ENCODE data around the gene PAIP2B.

Gene PAIP2B

GRCh38 chr2:71150082-71150816 lies 76.7 kb downstream of the PAIP2B start:
- DNase-seq: no peak

GRCh38 chr2:71148506-71149063 lies 78.3 kb downstream of the PAIP2B start:
- DNase-seq: no peak

GRCh38 chr2:71143782-71144181 lies 83.1 kb downstream of the PAIP2B start:
- no peak for DNase-seq

GRCh38 chr2:71136174-71136573 lies 90.7 kb downstream of the PAIP2B start:
- DNase-seq: no peak

GRCh38 chr2:71133603-71134002 lies 93.3 kb downstream of the PAIP2B start:
- no peak for DNase-seq
